IMR-90 (cell line): ENCODE measurements around the gene NUP153. TPM values are rescaled to one million over a fixed set of nuclear protein-coding genes. Genes with fewer than 3 reads are reported as not detected.

Experiments used
- ATAC-seq: fragments of 200-7000 bp; cut with Tn5 transposase; 2 replicates; pipeline ENCODE4 v1.9.1; 2020; ENCODE audit warnings: low read depth, mild to moderate bottlenecking, moderate library complexity
- BruUV-seq: library from RNA; stranded (reverse); fragments of 400-500 nt; replicated peaks from 2 replicates; lab custom pipeline; 2021; lab: Mats Ljungman, UMichigan
- CTCF ChIA-PET: fragments of 300-600 bp; formaldehyde crosslinking; extraction: SDS; loops from one replicate; lab custom pipeline; 2021; ENCODE audit warnings: antibody characterized with exemption; lab: Yijun Ruan, JAX
- POLR2A ChIA-PET: fragments of 300-600 bp; sonication (Branson Sonifier 250); formaldehyde crosslinking; loops from one replicate; lab custom pipeline; 2022; ENCODE audit warnings: antibody characterized with exemption; ENCODE audit not compliant: unreplicated experiment; lab: Charles Lee
- DNase-seq: peaks from one replicate; pipeline ENCODE4 v3.0.0; 2013
- H2AFZ ChIP-seq: replicated peaks from 2 replicates; pipeline ENCODE3; 2013; ENCODE audit warnings: low read length, mild to moderate bottlenecking; ENCODE audit not compliant: poor library complexity
- H2AK5ac ChIP-seq: 2 replicates; pipeline ENCODE4 v1.6.1; 2013; ENCODE audit warnings: low read depth, low read length, inconsistent platforms
- H2AK9ac ChIP-seq: replicated peaks from 2 replicates; pipeline ENCODE3; 2013; ENCODE audit warnings: mild to moderate bottlenecking, low read depth, low read length, moderate library complexity; ENCODE audit not compliant: poor library complexity
- H2BK120ac ChIP-seq: 2 replicates; pipeline ENCODE4 v1.6.1; 2013; ENCODE audit warnings: low read depth, low read length, inconsistent platforms
- H2BK15ac ChIP-seq: 3 replicates; pipeline ENCODE4 v1.6.1; 2013; ENCODE audit warnings: low read depth, low read length, inconsistent platforms
- H2BK20ac ChIP-seq: 2 replicates; pipeline ENCODE4 v1.6.1; 2013; ENCODE audit warnings: low read depth, mild to moderate bottlenecking, inconsistent platforms, low read length, moderate library complexity
- H2BK5ac ChIP-seq: 2 replicates; pipeline ENCODE4 v1.6.1; 2013; ENCODE audit warnings: mild to moderate bottlenecking, low read depth, low read length, inconsistent platforms; ENCODE audit not compliant: poor library complexity, severe bottlenecking
- H3K14ac ChIP-seq: replicated peaks from 2 replicates; pipeline ENCODE4 v1.6.1; 2013; ENCODE audit warnings: low read depth, low read length, inconsistent platforms
- H3K18ac ChIP-seq: 2 replicates; pipeline ENCODE4 v1.6.1; 2013; ENCODE audit warnings: low read depth, low read length, control low read depth
- H3K23ac ChIP-seq: 2 replicates; pipeline ENCODE4 v1.6.1; 2013; ENCODE audit warnings: low read depth, low read length, inconsistent platforms
- H3K27ac ChIP-seq: 2 replicates; pipeline ENCODE4 v1.5.1; 2013; ENCODE audit warnings: mild to moderate bottlenecking, control low read depth, low read length; ENCODE audit not compliant: insufficient read depth
- H3K27me3 ChIP-seq: 2 replicates; pipeline ENCODE4 v1.6.1; 2013; ENCODE audit warnings: low read length; ENCODE audit not compliant: control insufficient read depth, insufficient read depth
- H3K36me3 ChIP-seq: 2 replicates; pipeline ENCODE4 v1.6.1; 2013; ENCODE audit warnings: low read length, mixed read lengths; ENCODE audit not compliant: control insufficient read depth, insufficient read depth
- H3K4ac ChIP-seq: 2 replicates; pipeline ENCODE4 v1.6.1; 2013; ENCODE audit warnings: low read depth, low read length, inconsistent platforms
- H3K4me1 ChIP-seq: 2 replicates; pipeline ENCODE4 v1.6.1; 2013; ENCODE audit warnings: low read length, mixed read lengths; ENCODE audit not compliant: control insufficient read depth, insufficient read depth
- H3K4me2 ChIP-seq: 2 replicates; pipeline ENCODE4 v1.6.1; 2013; ENCODE audit warnings: low read depth, mild to moderate bottlenecking, control low read depth, low read length, moderate library complexity
- H3K4me3 ChIP-seq: 2 replicates; pipeline ENCODE4 v1.5.1; 2013; ENCODE audit warnings: low read depth, mild to moderate bottlenecking, control low read depth, low read length, moderate library complexity; ENCODE audit not compliant: insufficient read depth
- H3K56ac ChIP-seq: 2 replicates; pipeline ENCODE4 v1.6.1; 2013; ENCODE audit warnings: low read length, inconsistent platforms; ENCODE audit not compliant: insufficient read depth; ENCODE audit errors: extremely low read depth
- H3K79me1 ChIP-seq, 2 experiments: 2 replicates each; pipeline ENCODE4 v1.6.1; 2013; ENCODE audit warnings: low read length in 2 of 2, inconsistent platforms in 1 of 2, low read depth in 1 of 2
- H3K9ac ChIP-seq: 2 replicates; pipeline ENCODE4 v1.6.1; 2013; ENCODE audit warnings: low read depth, low read length, control low read depth
- H3K9me1 ChIP-seq: 2 replicates; pipeline ENCODE4 v1.6.1; 2013; ENCODE audit warnings: low read length, inconsistent platforms; ENCODE audit not compliant: insufficient read depth
- H3K9me3 ChIP-seq: 2 replicates; pipeline ENCODE4 v1.6.1; 2013; ENCODE audit warnings: low read length; ENCODE audit not compliant: control insufficient read depth, insufficient read depth
- H4K20me1 ChIP-seq: 2 replicates; pipeline ENCODE4 v1.6.1; 2013; ENCODE audit warnings: low read length, inconsistent platforms; ENCODE audit not compliant: insufficient read depth
- H4K5ac ChIP-seq: 2 replicates; pipeline ENCODE4 v1.6.1; 2013; ENCODE audit warnings: mild to moderate bottlenecking, low read depth, low read length, control low read depth
- H4K8ac ChIP-seq, 2 experiments: 2 replicates each; pipeline ENCODE4 v1.6.1; 2013; ENCODE audit warnings: low read depth in 2 of 2, low read length in 2 of 2, control low read depth in 1 of 2, inconsistent platforms in 1 of 2
- H4K91ac ChIP-seq: 2 replicates; pipeline ENCODE4 v1.6.1; 2013; ENCODE audit warnings: low read depth, low read length, inconsistent platforms; ENCODE audit not compliant: insufficient read depth
- BHLHE40 ChIP-seq: fragments of 150-350 bp; IDR thresholded peaks from 2 replicates; pipeline ENCODE4 v1.6.1; 2016; ENCODE audit warnings: mild to moderate bottlenecking, low read depth, low read length
- CEBPB ChIP-seq: IDR thresholded peaks from 2 replicates; pipeline ENCODE4 v1.6.1; 2012; ENCODE audit warnings: low read depth, low read length, improper control_type of control experiment
- CHD1 ChIP-seq: IDR thresholded peaks from 2 replicates; pipeline ENCODE4 v1.6.1; 2012; ENCODE audit warnings: low read depth, low read length, improper control_type of control experiment
- MAFK ChIP-seq: IDR thresholded peaks from 2 replicates; pipeline ENCODE4 v1.6.1; 2012; ENCODE audit warnings: low read depth, low read length, improper control_type of control experiment
- POLR2A ChIP-seq: IDR thresholded peaks from 2 replicates; pipeline ENCODE4 v1.6.1; 2012; ENCODE audit warnings: mild to moderate bottlenecking, low read depth, low read length
- RAD21 ChIP-seq: IDR thresholded peaks from 2 replicates; pipeline ENCODE4 v1.6.1; 2012; ENCODE audit warnings: low read length, improper control_type of control experiment
- WGBS, 2 experiments: methylation state at CpG; one replicate each; pipeline versions ENCODE4 v1.1.5 to v1.1.7; 2013; ENCODE audit warnings: missing lambda C conversion rate in 2 of 2; ENCODE audit not compliant: insufficient read length in 1 of 2; ENCODE audit errors: extremely low coverage in 2 of 2; 5-methylcytosine and 5-hydroxymethylcytosine counted together
- dilution Hi-C: fragments of 300-500 bp; cut with HindIII; formaldehyde crosslinking; loops from one replicate; pipeline ENCODE4 v1.14.3; 2018; ENCODE audit warnings: low sequenced_read_pairs; ENCODE audit not compliant: unreplicated experiment
- in situ Hi-C: fragments of 300-500 bp; cut with MboI; formaldehyde crosslinking; loops from 3 replicates; pipeline ENCODE4 v1.14.3; 2019; ENCODE audit warnings: low sequenced_read_pairs, inconsistent platforms, mixed read lengths
- intact Hi-C: fragments of 100-400 bp; cut with micrococcal nuclease; formaldehyde crosslinking; loops from 2 replicates; pipeline ENCODE4 v1.10.0; 2022
- polyA plus RNA-seq, 3 experiments: library from polyadenylated mRNA; depleted of rRNA; stranded (reverse); fragments of >200 nt; gene quantifications; 2 replicates each; pipeline ENCODE4 v1.2.3, GENCODE V29; 2012; ENCODE audit warnings: low replicate concordance in 1 of 3
- total RNA-seq: library from RNA; depleted of rRNA; stranded (reverse); fragments of >200 nt; gene quantifications from 2 replicates; pipeline ENCODE4 v1.2.3, GENCODE V29; 2012
- TF ChIP-seq, protein P1 (sequence below): fragments of 150-350 bp; IDR thresholded peaks from 2 replicates; pipeline ENCODE4 v1.6.1; 2016; ENCODE audit warnings: low read depth, mild to moderate bottlenecking, low read length, moderate library complexity, borderline replicate concordance
- TF ChIP-seq, protein P2 (sequence below): fragments of 150-350 bp; IDR thresholded peaks from 2 replicates; pipeline ENCODE4 v1.6.1; 2017; ENCODE audit warnings: mild to moderate bottlenecking, antibody characterized with exemption, low read length, low read depth

The NUP153 gene
- total and polyA plus RNA-seq, 2 of the 4 experiments (the other 2 are of a cell fraction): 17.2 to 39.4 TPM

DNA sequence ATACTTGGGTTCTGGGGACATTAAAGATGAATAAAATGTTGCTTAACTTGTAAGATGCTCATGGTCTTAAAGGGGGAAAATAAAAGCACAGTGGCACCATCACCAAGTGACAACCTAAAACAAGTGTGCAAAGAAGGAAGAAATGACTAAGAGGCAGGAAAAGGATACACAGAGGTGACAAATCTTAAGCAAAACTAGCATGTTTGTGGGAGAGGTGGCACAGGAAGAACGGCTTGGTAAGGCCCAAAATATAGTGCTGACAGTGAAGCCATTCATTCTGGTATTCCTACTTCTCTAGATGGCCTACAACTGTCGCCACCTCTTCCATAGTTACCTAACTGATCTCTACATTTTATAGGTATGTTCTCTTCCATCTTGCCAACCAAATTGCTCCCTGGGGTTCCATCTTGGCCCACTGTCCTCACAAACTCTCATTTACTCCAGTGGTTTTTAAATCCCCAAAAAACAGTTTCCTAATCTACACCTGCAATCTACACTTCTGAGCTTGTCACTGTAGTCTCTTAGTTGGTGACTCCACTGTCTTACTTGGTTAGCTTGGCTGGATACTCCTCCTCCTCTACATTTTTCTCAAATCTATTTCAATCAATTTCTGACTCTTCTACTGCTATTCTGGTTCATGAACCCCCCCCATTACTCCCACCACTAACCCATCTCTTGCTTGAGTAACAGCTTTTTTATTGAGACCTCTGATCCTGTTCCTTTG lies 73.1 kb downstream of the NUP153 start:
- intact Hi-C loops (no loop called here), in situ Hi-C loops (no loop called here), dilution Hi-C loops (no loop called here)
- Histone ChIP-seq H3K27ac (no peak overlapping the region), H3K14ac (no peak overlapping the region), H3K4ac (no peak overlapping the region), H3K9me3 (no peaks in the 10 kb centered on the region), H3K18ac (no peak overlapping the region), H4K5ac (no peak overlapping the region), H3K9ac (no peak overlapping the region), H3K4me1 (peaks cover 2% of the 10 kb centered on the region; the same call in 1 of the 2 replicates), H3K79me1 (peaks cover 20 to 63% of the 10 kb centered on the region in 2 experiments), H2AK9ac (no peak overlapping the region), H4K8ac (no peak overlapping the region), H3K4me3 (no peak overlapping the region), H4K91ac (no peak overlapping the region), H3K27me3 (no peaks in the 10 kb centered on the region), H4K20me1 (peaks cover 5% of the 10 kb centered on the region), H3K23ac (no peak overlapping the region), H2BK5ac (no peak overlapping the region), H2AFZ (no peak overlapping the region), H3K56ac (no peak overlapping the region), H3K36me3 (peaks cover 25% of the 10 kb centered on the region), H2BK15ac (no peak overlapping the region), H3K4me2 (no peak overlapping the region), H3K9me1 (peaks cover 13% of the 10 kb centered on the region), H2AK5ac (no peak overlapping the region), H2BK120ac (no peak overlapping the region), H2BK20ac (no peak overlapping the region)
- DNase-seq (no peak), ATAC-seq (no peak)
- CTCF ChIA-PET: no interaction called here
- BruUV-seq: no TSS peak
- WGBS, 2 experiments: 100% methylated on average over 1 of the region's 2 CpGs; no CpG with 5 or more reads in 1 of the 2 experiments
- POLR2A ChIA-PET: no interaction called here
- TF ChIP-seq CEBPB (no peak), MAFK (no peak), POLR2A (no peak), RAD21 (no peak), BHLHE40 (no peak), CHD1 (no peak)
- TF ChIP-seq, protein P1, sequence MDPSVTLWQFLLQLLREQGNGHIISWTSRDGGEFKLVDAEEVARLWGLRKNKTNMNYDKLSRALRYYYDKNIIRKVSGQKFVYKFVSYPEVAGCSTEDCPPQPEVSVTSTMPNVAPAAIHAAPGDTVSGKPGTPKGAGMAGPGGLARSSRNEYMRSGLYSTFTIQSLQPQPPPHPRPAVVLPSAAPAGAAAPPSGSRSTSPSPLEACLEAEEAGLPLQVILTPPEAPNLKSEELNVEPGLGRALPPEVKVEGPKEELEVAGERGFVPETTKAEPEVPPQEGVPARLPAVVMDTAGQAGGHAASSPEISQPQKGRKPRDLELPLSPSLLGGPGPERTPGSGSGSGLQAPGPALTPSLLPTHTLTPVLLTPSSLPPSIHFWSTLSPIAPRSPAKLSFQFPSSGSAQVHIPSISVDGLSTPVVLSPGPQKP: no peak
- TF ChIP-seq, protein P2, sequence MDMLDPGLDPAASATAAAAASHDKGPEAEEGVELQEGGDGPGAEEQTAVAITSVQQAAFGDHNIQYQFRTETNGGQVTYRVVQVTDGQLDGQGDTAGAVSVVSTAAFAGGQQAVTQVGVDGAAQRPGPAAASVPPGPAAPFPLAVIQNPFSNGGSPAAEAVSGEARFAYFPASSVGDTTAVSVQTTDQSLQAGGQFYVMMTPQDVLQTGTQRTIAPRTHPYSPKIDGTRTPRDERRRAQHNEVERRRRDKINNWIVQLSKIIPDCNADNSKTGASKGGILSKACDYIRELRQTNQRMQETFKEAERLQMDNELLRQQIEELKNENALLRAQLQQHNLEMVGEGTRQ: no peak
